ENCODE measurements around the gene FNDC10.
"Not testable (repeated sequence)": the region's sequence is repeated elsewhere in the genome, so short reads cannot be mapped to it uniquely, and the experiment has no call there.

The FNDC10 gene

DNA sequence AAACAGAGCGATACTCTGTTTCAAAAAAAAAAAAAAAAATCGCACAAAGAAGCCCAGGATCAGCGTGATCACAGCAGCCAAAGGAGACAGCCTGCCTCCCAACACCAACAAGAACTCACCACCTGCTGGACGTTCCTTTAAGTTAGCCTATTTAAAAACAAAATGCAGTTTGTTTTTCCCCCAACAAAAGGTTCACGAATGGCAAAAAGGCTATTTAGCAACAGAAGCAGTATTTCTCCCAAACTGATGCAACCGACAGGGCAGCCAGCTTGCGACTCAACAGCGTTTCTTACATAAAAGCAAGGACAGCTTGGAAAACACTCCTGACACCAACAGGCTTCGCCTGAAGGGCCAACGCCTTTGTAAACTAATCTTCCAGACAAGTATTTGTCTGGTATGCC is 32.0 kb downstream of the FNDC10 start:
- H3K4me3 ChIP-seq (ENCODE audit: low read depth, low read length): no peak overlapping the region

DNA sequence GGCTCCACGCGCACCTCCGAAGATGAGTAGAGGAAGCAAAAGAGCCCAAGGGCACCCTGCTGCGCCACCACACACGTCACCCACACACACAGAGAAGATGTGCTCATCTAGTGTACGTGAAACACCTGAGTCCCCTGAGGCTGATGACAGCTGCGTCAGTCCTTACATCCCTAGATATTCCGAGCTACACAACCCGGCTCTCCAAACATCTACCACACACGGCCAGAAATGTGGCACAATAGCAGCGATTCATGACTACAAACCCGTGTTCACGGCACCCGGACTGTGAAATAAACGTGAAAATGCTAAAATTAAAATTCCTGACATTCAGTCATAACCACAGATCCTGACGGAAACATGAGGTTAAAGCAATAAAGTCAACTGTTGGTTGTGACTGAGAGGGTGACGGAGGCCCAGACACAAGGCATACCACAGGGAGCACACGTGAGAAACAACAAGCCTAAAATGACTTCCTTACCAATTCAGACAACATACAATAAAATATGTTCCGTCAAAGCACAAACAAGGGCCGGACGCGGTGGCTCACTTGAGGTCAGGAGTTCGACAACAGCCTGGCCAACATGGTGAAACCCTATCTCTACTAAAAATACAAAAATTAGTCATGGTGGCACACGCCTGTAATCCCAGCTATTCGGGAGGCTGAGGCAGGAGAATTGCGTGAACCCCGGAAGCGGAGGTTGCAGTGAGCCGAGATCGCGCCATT is 32.6 kb downstream of the FNDC10 start:
- H3K4me3 ChIP-seq (ENCODE audit: low read depth, low read length): no peak overlapping the region

DNA sequence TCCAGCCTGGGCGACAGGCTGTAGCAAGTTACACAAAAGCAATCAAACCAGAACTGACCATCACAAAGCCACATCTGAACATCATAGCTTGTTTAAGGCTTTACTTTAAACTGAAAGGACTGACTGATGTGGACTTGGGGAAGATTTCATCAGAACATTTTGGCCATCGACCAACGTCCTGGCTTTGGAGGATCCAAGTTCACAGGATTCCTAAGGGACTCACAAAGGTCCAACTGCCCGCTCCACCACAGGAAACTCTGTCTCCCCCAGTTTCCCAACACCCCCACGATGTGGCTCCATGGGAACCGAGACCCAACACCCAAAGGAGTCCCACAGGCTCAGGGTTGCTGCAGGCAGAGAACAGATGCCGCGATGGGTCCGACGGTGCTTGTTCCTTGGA is 34.6 kb downstream of the FNDC10 start:
- no peak overlapping the region for H3K4me3 ChIP-seq (ENCODE audit: low read depth, low read length)

DNA sequence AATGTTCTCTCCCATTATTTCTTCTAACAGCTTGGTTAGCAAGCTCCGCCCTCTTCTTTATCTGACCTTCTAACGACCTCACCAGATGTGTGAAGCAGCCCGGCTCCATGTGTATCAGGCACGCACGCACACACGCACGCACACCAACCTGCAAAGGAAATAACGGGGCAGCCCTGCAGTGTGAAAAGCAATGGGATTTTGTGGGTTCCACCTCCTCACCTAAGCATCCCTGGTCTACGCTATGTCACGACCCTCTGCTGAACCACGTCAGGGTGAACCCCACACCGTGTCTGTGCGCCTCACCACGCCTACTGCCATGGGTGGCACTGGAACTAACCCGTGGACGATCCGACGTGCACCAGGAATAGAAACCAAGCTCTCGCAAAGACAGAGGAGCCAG is 35.7 kb downstream of the FNDC10 start:
- H3K4me3 ChIP-seq (ENCODE audit: low read depth, low read length): no peak overlapping the region

GRCh38 chr1:1563688-1564087 is 36.2 kb downstream of the FNDC10 start:
- no peak overlapping the region for H3K4me3 ChIP-seq (ENCODE audit: low read depth, low read length)

- H3K4me3 ChIP-seq (ENCODE audit: low read depth, low read length): no peak overlapping the region
These were observed 37.3 kb downstream of the FNDC10 start for GRCh38 chr1:1562556-1563195.

DNA sequence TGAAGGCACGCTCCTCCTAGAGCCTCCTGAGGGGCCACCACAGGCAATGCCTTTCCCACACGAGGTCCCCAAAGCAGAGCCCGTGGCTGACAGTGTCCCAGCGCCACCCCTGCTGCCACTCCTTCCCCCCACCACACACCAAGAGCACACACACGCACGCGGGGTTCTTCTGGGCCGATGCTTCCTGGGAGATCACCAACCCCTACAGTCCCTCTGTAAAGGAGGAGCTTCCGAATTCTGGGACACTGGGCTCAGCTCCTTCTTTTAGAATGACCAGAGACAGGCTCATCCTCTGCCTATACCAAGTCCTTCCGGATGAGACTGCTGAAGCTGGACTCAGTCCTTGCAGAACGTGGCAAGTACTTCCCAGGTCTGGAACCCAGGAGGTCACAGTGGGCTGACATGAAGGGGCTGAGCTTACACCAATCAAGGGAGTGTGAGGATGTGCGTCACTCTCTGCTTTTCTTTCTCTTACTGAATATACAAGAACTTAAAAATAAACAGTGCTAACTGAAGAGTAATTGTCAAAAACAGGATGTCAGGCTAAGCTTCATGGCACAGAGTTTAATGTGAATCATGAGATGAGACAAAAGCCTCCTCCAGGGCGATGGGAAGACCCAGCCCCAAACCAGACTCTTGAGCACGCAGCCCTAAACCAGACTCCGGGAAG is 38.0 kb downstream of the FNDC10 start:
- H3K4me3 ChIP-seq (ENCODE audit: low read depth, low read length): no peak overlapping the region

- no peak overlapping the region for H3K4me3 ChIP-seq (ENCODE audit: low read depth, low read length)
These were observed 39.8 kb downstream of the FNDC10 start for GRCh38 chr1:1560178-1560577.

DNA sequence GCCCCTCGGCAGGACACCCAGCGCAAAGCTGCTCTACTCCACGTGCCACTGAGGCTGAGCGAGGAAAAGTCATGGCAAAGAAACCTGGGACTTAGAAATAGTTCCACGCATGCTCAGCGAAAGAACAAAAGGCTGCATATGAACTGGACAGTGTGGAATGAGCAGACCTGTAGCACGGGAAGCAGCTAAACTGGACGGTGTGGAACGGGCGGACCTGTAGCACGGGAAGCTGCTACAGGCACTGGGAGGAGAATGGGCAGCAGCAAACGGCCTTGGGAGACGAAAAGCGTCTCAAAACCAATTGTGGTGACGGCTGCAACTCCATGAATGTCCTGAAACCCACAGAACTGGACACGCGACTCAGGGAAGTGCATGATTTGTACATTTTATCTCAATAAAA is 40.9 kb downstream of the FNDC10 start:
- no peak overlapping the region for H3K4me3 ChIP-seq (ENCODE audit: low read depth, low read length)

- no peak overlapping the region for H3K4me3 ChIP-seq (ENCODE audit: low read depth, low read length)
These were observed 41.3 kb downstream of the FNDC10 start for GRCh38 chr1:1558591-1558990.

DNA sequence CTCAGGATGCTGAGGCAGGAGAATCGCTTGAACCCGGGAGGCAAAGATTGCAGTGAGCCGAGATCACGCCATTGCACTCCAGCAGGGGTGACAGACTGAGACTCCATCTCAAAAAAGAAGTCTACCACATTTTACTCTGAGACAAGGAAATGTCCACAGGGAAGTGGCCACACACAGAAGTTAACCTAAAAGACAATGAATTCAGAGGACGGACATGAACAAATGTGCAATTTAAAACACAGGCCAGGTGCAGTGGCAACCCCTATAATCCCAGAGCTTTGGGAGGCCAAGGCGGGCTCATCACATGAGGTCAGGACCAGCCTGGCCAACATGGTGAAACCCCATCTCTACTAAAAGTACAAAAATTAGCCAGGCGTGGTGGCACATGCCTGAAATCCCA is 42.2 kb downstream of the FNDC10 start:
- not testable (repeated sequence) for H3K4me3 ChIP-seq (ENCODE audit: low read depth, low read length)

DNA sequence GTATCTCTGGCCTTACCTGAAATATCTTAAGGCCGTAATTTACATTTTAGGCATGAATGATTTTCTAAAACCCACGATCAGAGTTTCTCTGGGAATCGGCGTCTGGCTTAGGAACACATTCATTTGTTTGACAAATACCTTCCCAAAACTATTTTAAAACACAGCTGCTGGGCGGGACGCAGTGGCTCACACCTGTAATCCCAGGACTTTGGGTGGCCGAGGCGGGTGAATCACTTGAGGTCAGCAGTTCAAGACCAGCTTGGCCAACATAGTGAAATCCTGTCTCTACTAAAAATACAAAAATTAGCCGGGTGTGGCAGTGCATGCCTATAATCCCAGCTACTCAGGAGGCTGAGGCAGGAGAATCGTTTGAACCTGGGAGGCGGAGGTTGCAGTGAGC is 43.0 kb downstream of the FNDC10 start:
- not testable (repeated sequence) for H3K4me3 ChIP-seq (ENCODE audit: low read depth, low read length)

- no peak overlapping the region for H3K4me3 ChIP-seq (ENCODE audit: low read depth, low read length)
These were observed 43.4 kb downstream of the FNDC10 start for GRCh38 chr1:1556505-1556904.

GRCh38 chr1:1554926-1555915 is 44.7 kb downstream of the FNDC10 start:
- H3K4me3 ChIP-seq (ENCODE audit: low read depth, low read length): no peak overlapping the region

DNA sequence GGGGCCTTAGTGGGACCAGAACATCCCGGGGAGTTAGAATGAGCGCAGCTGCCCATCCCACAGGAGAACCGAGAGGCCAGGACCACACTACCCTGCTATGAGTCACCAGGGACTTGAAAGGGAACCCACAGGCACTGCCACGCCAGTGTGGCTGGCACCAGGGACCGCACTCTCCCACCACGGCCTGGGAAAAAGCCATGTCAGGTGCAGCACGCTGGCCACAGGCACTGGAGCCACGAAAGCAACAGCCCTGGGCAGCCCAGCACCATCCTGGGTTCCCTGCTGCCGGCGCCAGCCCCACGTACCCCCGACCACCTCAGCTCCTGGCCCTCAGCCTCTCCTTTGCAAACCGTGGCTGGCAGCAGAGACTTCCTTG is 45.4 kb downstream of the FNDC10 start:
- no peak overlapping the region for H3K4me3 ChIP-seq (ENCODE audit: low read depth, low read length)

- no peak overlapping the region for H3K4me3 ChIP-seq (ENCODE audit: low read depth, low read length)
These were observed 46.0 kb downstream of the FNDC10 start for GRCh38 chr1:1553821-1554494.

GRCh38 chr1:1552263-1552639 is 47.7 kb downstream of the FNDC10 start:
- H3K4me3 ChIP-seq (ENCODE audit: low read depth, low read length): no peak overlapping the region

GRCh38 chr1:1551524-1552262 is 48.2 kb downstream of the FNDC10 start:
- H3K4me3 ChIP-seq (ENCODE audit: low read depth, low read length): no peak overlapping the region

DNA sequence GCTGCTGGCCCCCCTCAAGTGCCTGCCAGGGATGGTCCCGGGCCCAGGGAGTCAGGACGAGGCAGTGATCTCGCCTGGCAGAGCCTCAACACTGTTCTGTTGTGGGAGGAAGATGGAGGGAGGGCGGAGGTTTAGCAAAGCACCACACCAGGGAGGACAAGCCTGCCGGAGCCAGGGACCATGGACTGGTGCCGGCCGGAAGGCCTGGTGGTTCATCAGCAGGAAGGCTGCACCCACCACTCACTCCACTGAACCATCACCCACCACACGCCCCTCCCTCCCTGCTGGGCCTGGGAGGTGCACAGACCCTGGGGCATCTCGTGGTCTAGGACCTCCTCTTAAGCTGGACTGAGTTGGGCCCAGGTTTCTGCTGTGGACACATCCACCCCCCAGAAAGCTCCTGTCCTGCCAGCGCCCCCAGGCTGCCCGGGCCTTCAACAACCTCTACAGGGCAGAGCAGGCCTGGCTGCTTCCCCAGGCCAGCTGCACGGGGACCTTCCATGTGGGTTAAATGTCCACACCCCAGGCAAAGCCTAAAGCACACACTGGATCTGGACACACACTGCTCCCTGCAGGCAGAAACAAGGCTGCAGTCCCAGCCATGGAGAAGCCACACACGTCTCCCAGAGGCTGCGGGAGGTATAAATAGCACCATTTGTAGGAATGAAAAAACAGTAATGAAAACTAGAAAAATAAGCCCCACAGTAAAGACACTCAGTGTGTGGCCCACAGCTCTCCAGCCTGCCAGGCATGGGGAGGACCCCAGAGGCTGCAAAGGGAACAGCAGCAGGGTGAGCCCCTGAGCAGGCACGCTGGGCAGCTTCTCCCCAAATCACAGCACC is 49.1 kb downstream of the FNDC10 start:
- no peak overlapping the region for H3K4me3 ChIP-seq (ENCODE audit: low read depth, low read length)

Data from iPS-11a (cell line).